ENCODE measurements around the gene GOLGA3. TPM values are rescaled to one million over a fixed set of nuclear protein-coding genes. Genes with fewer than 3 reads are reported as not detected.
"Not testable (repeated sequence)": the region's sequence is repeated elsewhere in the genome, so short reads cannot be mapped to it uniquely, and the experiment has no call there.

The GOLGA3 gene
- total RNA-seq, 4 donors from 2014 or later, result 37.0 to 62.2 (median 54.0) TPM

DNA sequence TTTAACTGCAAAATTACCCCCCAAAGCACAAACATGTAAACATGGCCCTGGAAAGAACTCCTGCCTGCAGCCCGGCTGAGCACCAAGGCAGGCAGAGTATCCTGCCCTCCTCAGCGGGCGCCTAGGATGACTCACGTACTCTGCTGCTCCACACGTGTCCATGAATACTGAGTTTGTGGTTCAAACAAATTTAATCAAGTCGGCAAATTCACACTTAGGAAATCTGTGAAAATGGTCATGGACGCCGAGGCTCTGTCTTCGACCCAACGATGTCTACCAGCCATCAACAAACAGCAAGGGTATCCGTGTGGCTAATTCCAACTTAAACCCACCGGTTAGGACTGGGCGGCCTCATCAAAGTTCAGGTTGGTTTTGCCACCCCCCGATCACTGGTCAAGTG, 25.5 kb downstream of the GOLGA3 start:
- WGBS, 2 donors, result 93% methylated on average over 14 of the region's 14 CpGs
- Histone ChIP-seq H3K36me3 (peaks cover 56 to 99% (median 64%) of the 10 kb centered on the region in 3 donors), H3K4me1 (no peaks in the 10 kb centered on the region), H3K27ac (no peak overlapping the region), H3K9me3 (no peaks in the 10 kb centered on the region), H3K27me3 (no peaks in the 10 kb centered on the region), H3K4me3 (no peak overlapping the region)
- no peak for DNase-seq
- intact Hi-C loops (cut with DNase I), result no loop called here
- TF ChIP-seq POLR2A (IDR thresholded peaks at IDR 0.05), result no peak
- TF ChIP-seq, protein P1, sequence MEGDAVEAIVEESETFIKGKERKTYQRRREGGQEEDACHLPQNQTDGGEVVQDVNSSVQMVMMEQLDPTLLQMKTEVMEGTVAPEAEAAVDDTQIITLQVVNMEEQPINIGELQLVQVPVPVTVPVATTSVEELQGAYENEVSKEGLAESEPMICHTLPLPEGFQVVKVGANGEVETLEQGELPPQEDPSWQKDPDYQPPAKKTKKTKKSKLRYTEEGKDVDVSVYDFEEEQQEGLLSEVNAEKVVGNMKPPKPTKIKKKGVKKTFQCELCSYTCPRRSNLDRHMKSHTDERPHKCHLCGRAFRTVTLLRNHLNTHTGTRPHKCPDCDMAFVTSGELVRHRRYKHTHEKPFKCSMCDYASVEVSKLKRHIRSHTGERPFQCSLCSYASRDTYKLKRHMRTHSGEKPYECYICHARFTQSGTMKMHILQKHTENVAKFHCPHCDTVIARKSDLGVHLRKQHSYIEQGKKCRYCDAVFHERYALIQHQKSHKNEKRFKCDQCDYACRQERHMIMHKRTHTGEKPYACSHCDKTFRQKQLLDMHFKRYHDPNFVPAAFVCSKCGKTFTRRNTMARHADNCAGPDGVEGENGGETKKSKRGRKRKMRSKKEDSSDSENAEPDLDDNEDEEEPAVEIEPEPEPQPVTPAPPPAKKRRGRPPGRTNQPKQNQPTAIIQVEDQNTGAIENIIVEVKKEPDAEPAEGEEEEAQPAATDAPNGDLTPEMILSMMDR (IDR thresholded peaks at IDR 0.05), result no peak

DNA sequence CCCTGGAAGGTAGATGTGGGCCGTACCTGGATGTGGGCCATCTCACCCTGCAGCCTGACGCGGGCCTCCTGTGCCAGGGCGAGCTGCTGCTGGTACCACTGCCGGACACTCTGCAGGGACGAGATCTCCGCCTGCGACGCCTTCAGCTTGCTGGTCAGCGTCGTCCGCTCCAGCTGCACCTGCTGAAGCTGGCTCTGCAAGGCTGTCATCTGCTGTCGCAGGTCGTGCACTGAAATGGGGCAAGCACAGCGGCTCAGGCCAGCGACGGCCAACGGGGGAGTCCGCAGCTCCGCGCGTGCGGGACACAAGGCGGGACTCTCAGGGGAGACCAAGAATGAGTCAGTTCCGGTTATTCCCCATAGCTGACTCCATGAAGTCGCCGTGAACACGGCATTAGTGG, 26.9 kb downstream of the GOLGA3 start:
- no peaks in the 10 kb centered on the region for H3K27me3 ChIP-seq
- no peaks in the 10 kb centered on the region for H3K4me1 ChIP-seq
- H3K27ac ChIP-seq, result no peak overlapping the region
- no peak overlapping the region for H3K4me3 ChIP-seq
- no peak for TF ChIP-seq POLR2A (IDR thresholded peaks at IDR 0.05)
- TF ChIP-seq, protein P1 (IDR thresholded peaks at IDR 0.05), result no peak
- 90 to 96% methylated on average over 3 to 18 of the region's 28 CpGs for WGBS, 2 donors
- intact Hi-C loops (cut with DNase I), result no loop called here
- peaks cover 65 to 99% (median 71%) of the 10 kb centered on the region in 3 donors for H3K36me3 ChIP-seq
- no peak for DNase-seq
- H3K9me3 ChIP-seq, result no peaks in the 10 kb centered on the region

DNA sequence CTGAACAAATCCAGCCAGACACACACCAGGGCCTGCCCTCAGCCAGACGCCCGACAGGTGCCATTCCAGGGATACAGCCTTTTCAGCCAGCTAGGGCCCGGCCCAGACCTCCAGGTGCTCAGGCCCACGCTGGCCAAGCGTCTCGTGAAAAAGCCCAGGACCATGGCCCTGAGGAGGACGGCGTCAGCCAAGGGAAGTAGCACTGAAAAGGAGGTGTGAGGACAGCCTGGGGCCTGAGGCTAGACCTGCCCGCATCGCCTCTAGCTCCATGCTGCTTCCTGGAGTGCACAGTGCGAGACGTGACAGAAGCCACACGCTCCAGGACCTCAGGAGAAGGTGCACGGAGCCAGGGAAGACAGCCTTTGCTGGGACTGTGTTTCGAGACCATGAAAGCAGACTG, 29.8 kb downstream of the GOLGA3 start:
- TF ChIP-seq POLR2A (IDR thresholded peaks at IDR 0.05), result no peak
- TF ChIP-seq, protein P1 (IDR thresholded peaks at IDR 0.05), result no peak
- peaks cover 66 to 100% (median 75%) of the 10 kb centered on the region in 3 donors for H3K36me3 ChIP-seq
- no peaks in the 10 kb centered on the region for H3K9me3 ChIP-seq
- no peak overlapping the region for H3K27ac ChIP-seq
- DNase-seq, result no peak
- no peaks in the 10 kb centered on the region for H3K27me3 ChIP-seq
- intact Hi-C loops (cut with DNase I), result no loop called here
- no peak overlapping the region for H3K4me3 ChIP-seq
- H3K4me1 ChIP-seq, result no peaks in the 10 kb centered on the region
- WGBS, 2 donors, result 94 to 100% methylated on average over 2 to 7 of the region's 15 CpGs

DNA sequence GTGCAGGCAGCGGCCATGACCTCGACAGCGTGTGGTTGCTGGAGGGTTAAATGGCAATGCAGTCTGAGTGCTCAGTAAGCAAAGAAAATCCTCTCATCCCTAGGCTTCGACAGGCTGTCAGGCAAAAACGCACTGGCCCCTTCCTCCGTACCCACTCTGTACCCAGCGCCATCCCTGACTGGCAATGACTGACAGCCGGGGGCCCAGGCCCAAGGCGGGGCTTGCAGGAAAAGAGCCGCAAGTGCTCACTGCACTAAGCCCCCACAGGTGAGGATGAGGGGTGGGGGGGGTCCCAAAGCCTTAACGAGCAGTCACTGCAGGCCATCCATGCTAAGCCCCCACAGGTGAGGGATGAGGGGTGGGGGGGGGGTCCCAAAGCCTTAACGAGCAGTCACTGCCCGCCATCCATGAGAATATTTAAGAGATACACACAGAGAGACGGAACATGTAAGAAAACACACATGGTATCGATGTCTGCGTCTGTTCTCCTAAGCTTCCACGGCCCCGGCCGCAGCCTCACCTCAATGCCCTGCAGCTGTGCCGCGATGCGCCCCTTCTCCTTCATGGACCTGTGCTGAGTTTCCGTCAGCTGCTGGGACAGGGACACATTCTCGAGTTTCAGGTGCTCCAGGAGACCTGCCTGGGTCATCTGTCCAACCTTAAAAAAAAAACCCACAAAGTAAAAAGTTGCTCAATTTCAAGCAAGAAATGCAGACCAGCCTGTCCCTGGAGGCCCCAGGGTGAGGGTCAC, 30.7 kb downstream of the GOLGA3 start:
- Histone ChIP-seq H3K4me3 (no peak overlapping the region), H3K27me3 (no peaks in the 10 kb centered on the region), H3K4me1 (no peaks in the 10 kb centered on the region), H3K27ac (no peak overlapping the region), H3K36me3 (peaks cover 61 to 96% (median 67%) of the 10 kb centered on the region in 3 donors), H3K9me3 (no peaks in the 10 kb centered on the region)
- WGBS, 2 donors, result 92 to 96% methylated on average over 12 to 15 of the region's 24 CpGs
- intact Hi-C loops (cut with DNase I), result no loop called here
- no peak for DNase-seq
- TF ChIP-seq, protein P1 (IDR thresholded peaks at IDR 0.05), result no peak
- TF ChIP-seq POLR2A (IDR thresholded peaks at IDR 0.05), result no peak

DNA sequence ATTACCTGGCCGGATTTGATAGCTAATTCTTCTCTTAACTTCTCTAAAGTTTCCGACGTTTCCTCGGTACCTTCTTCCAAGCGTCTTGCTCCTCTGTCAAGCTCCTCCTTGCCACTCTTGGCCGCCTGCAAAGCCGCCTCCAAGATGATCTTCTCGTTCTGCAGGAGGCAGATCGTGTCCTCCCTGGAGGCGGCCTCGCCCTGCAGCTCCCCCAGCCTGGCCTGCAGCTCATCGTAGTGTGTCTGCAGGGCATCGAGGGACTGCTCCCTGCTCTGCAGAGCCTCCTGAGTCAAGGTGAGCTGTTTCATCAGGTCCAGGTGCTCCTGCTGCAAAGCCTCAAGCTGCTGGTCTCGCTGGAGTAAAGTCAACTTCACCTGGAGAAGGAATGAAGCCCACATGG, 32.8 kb downstream of the GOLGA3 start:
- intact Hi-C loops (cut with DNase I), result no loop called here
- DNase-seq, result no peak
- H3K9me3 ChIP-seq, result no peaks in the 10 kb centered on the region
- no peak for TF ChIP-seq POLR2A (IDR thresholded peaks at IDR 0.05)
- TF ChIP-seq, protein P1 (IDR thresholded peaks at IDR 0.05), result no peak
- no peak overlapping the region for H3K4me3 ChIP-seq
- 91 to 96% methylated on average over 3 to 11 of the region's 14 CpGs for WGBS, 2 donors
- H3K4me1 ChIP-seq, result no peaks in the 10 kb centered on the region
- peaks cover 47 to 95% (median 53%) of the 10 kb centered on the region in 3 donors for H3K36me3 ChIP-seq
- no peaks in the 10 kb centered on the region for H3K27me3 ChIP-seq
- no peak overlapping the region for H3K27ac ChIP-seq

DNA sequence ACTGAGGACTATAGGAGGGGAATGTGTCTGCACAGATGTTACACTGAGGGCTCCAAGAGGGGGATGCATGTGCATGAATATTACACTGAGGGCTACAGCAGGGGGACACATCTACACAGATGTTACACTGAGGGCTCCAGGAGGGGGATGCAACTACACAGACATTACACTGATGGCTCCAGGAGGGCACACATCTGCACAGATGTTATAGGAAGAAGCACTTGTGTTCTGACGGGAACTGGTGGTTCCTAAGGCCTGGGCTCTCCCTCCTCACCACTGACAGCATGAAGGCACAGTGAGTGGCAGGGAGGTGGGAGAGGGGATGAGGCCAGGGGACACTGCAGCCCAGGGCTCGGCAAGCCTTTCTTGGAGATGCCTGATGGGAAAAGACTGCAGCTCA, 36.7 kb downstream of the GOLGA3 start:
- DNase-seq; H3K4me1 ChIP-seq; intact Hi-C loops (cut with DNase I); H3K27me3 ChIP-seq; H3K9me3 ChIP-seq; H3K4me3 ChIP-seq; H3K27ac ChIP-seq: not testable (repeated sequence)
- WGBS, 2 donors, result 83 to 100% methylated on average over 1 to 2 of the region's 2 CpGs
- peaks cover 38 to 95% (median 42%) of the 10 kb centered on the region in 3 donors for H3K36me3 ChIP-seq

All from esophagus squamous epithelium (tissue), 5 donors.